Astrocyte (in vitro differentiated cells and primary cell): Measurements from ENCODE around the gene CDK5RAP2. TPM values are rescaled to one million over a fixed set of nuclear protein-coding genes. Genes with fewer than 3 reads are reported as not detected.
"Not testable (repeated sequence)": the region's sequence is repeated elsewhere in the genome, so short reads cannot be mapped to it uniquely, and the experiment has no call there.

Experiments used
- DNase-seq: peaks from one replicate; pipeline ENCODE4 v3.0.0-alpha.2; 2010; ENCODE audit warnings: low read depth
- FAIRE-seq: peaks from 2 replicates; lab custom pipeline; 2011; peaks lifted over from hg19 to GRCh38; lab: Jason Lieb, UNC
- H2AFZ ChIP-seq: 2 replicates; pipeline ENCODE4 v1.6.0; 2012; ENCODE audit warnings: low read depth, low read length, inconsistent platforms
- H3K27ac ChIP-seq: 2 replicates; pipeline ENCODE4 v1.5.1; 2011; ENCODE audit warnings: low read depth, low read length, inconsistent platforms
- H3K27me3 ChIP-seq: 2 replicates; pipeline ENCODE4 v1.6.0; 2011; ENCODE audit warnings: low read length, inconsistent platforms; ENCODE audit not compliant: insufficient read depth
- H3K36me3 ChIP-seq: 2 replicates; pipeline ENCODE4 v1.5.1; 2011; ENCODE audit warnings: low read length, inconsistent platforms; ENCODE audit not compliant: insufficient read depth
- H3K4me1 ChIP-seq: 2 replicates; pipeline ENCODE4 v1.5.1; 2011; ENCODE audit warnings: low read length, inconsistent platforms; ENCODE audit not compliant: insufficient read depth
- H3K4me2 ChIP-seq: 2 replicates; pipeline ENCODE4 v1.6.0; 2012; ENCODE audit warnings: low read length, inconsistent platforms
- H3K4me3 ChIP-seq: 2 replicates; pipeline ENCODE4 v1.5.1; 2011; ENCODE audit warnings: low read depth, mild to moderate bottlenecking, low read length, inconsistent platforms; ENCODE audit not compliant: insufficient read depth
- H3K79me2 ChIP-seq: 2 replicates; pipeline ENCODE4 v1.6.0; 2012; ENCODE audit warnings: mild to moderate bottlenecking, low read length, inconsistent platforms; ENCODE audit not compliant: insufficient read depth
- H3K9ac ChIP-seq: 2 replicates; pipeline ENCODE4 v1.6.0; 2012; ENCODE audit warnings: mild to moderate bottlenecking, low read length, inconsistent platforms
- H3K9me3 ChIP-seq: 2 replicates; pipeline ENCODE4 v1.5.1; 2012; ENCODE audit warnings: low read depth, mild to moderate bottlenecking, low read length, inconsistent platforms; ENCODE audit not compliant: insufficient read depth
- H4K20me1 ChIP-seq: 2 replicates; pipeline ENCODE4 v1.6.0; 2012; ENCODE audit warnings: low read length, inconsistent platforms; ENCODE audit not compliant: insufficient read depth
- H3K27ac Mint-ChIP-seq: one replicate; pipeline ENCODE4 v1.8.0; 2021; ENCODE audit warnings: mild to moderate bottlenecking, mixed read lengths; ENCODE audit not compliant: unreplicated experiment
- H3K27me3 Mint-ChIP-seq: one replicate; pipeline ENCODE4 v1.8.0; 2021; ENCODE audit warnings: low read depth, mixed read lengths; ENCODE audit not compliant: unreplicated experiment
- H3K36me3 Mint-ChIP-seq: one replicate; pipeline ENCODE4 v1.8.0; 2021; ENCODE audit warnings: low read depth, mixed read lengths; ENCODE audit not compliant: unreplicated experiment
- H3K4me1 Mint-ChIP-seq: one replicate; pipeline ENCODE4 v1.8.0; 2021; ENCODE audit warnings: low read depth, mixed read lengths; ENCODE audit not compliant: unreplicated experiment
- H3K4me3 Mint-ChIP-seq: one replicate; pipeline ENCODE4 v1.8.0; 2021; ENCODE audit warnings: mild to moderate bottlenecking, moderate library complexity, mixed read lengths; ENCODE audit not compliant: unreplicated experiment
- H3K9me3 Mint-ChIP-seq: one replicate; pipeline ENCODE4 v1.8.0; 2021; ENCODE audit warnings: mild to moderate bottlenecking, mixed read lengths; ENCODE audit not compliant: unreplicated experiment
- CTCF ChIP-seq: IDR thresholded peaks from 2 replicates; pipeline ENCODE4 v1.5.1; 2011; ENCODE audit warnings: low read depth, mild to moderate bottlenecking, inconsistent platforms, low read length, moderate library complexity; ENCODE audit not compliant: insufficient read depth
- EZH2 ChIP-seq: IDR thresholded peaks from 2 replicates; pipeline ENCODE4 v1.6.1; 2012; ENCODE audit warnings: mild to moderate bottlenecking, low read length, inconsistent platforms; ENCODE audit not compliant: insufficient read depth
- total RNA-seq: library from RNA; stranded (reverse); gene quantifications from 2 replicates; pipeline ENCODE4 v1.2.1, GENCODE V29; 2021

The CDK5RAP2 gene
- total RNA-seq, 1 donor from 2014 or later, result 36.3 TPM

GRCh38 chr9:120555839-120556238 lies 24.1 kb downstream of the CDK5RAP2 start:
- Histone ChIP-seq H2AFZ (no peak overlapping the region), H3K79me2 (peaks cover 16% of the 10 kb centered on the region), H3K9me3 (no peaks in the 10 kb centered on the region), H3K9ac (no peak overlapping the region), H3K4me3 (no peak overlapping the region), H3K4me2 (no peak overlapping the region), H3K27me3 (no peaks in the 10 kb centered on the region), H3K36me3 (peaks cover 4% of the 10 kb centered on the region), H3K4me1 (no peaks in the 10 kb centered on the region), H3K27ac (no peak overlapping the region), H4K20me1 (peaks cover 4% of the 10 kb centered on the region)
- no peaks in the 10 kb centered on the region for H3K4me1 Mint-ChIP-seq
- DNase-seq (no peak), FAIRE-seq (no peak)
- peaks cover 4% of the 10 kb centered on the region for H3K36me3 Mint-ChIP-seq
- TF ChIP-seq CTCF, result no peak
- TF ChIP-seq EZH2, result no peak
- no peaks in the 10 kb centered on the region for H3K27me3 Mint-ChIP-seq
- H3K9me3 Mint-ChIP-seq, result no peaks in the 10 kb centered on the region
- H3K4me3 Mint-ChIP-seq, result no peak overlapping the region
- no peak overlapping the region for H3K27ac Mint-ChIP-seq

- H3K4me1 ChIP-seq, H3K27ac Mint-ChIP-seq, H3K4me3 Mint-ChIP-seq, H3K4me2 ChIP-seq, H3K9ac ChIP-seq, H3K27me3 ChIP-seq, H4K20me1 ChIP-seq, H3K36me3 Mint-ChIP-seq, H3K9me3 ChIP-seq, DNase-seq, H3K9me3 Mint-ChIP-seq, H3K27me3 Mint-ChIP-seq, H2AFZ ChIP-seq, H3K4me1 Mint-ChIP-seq, FAIRE-seq, H3K27ac ChIP-seq, H3K4me3 ChIP-seq: not testable (repeated sequence)
- H3K36me3 ChIP-seq, result peaks cover 16% of the 10 kb centered on the region
- H3K79me2 ChIP-seq, result peaks cover 12% of the 10 kb centered on the region
These were observed 27.7 kb downstream of the CDK5RAP2 start for GRCh38 chr9:120552210-120552704.

GRCh38 chr9:120545701-120546550 lies 34.0 kb downstream of the CDK5RAP2 start:
- no peak overlapping the region for H3K4me3 Mint-ChIP-seq
- FAIRE-seq, result no peak

More at GRCh38 chr9:120545701-120546550, 34.0 kb downstream of the CDK5RAP2 start:
- H2AFZ ChIP-seq, result no peak overlapping the region
- H3K4me1 ChIP-seq, result no peaks in the 10 kb centered on the region
- Mint-ChIP-seq H3K4me1 (peaks cover 7% of the 10 kb centered on the region), H3K27ac (no peak overlapping the region), H3K27me3 (no peaks in the 10 kb centered on the region), H3K36me3 (peaks cover 2% of the 10 kb centered on the region), H3K9me3 (no peaks in the 10 kb centered on the region)
- peaks cover 32% of the 10 kb centered on the region for H3K36me3 ChIP-seq
- H3K4me2 ChIP-seq, result no peak overlapping the region
- H3K9ac ChIP-seq, result no peak overlapping the region
- TF ChIP-seq EZH2 (no peak), CTCF (no peak)
- H4K20me1 ChIP-seq, result no peaks in the 10 kb centered on the region
- H3K79me2 ChIP-seq, result no peaks in the 10 kb centered on the region
- H3K4me3 ChIP-seq, result no peak overlapping the region
- no peak overlapping the region for H3K27ac ChIP-seq
- H3K9me3 ChIP-seq, result no peaks in the 10 kb centered on the region
- no peak for DNase-seq
- H3K27me3 ChIP-seq, result no peaks in the 10 kb centered on the region
